DOHH2 (cell line): ENCODE measurements around the gene DPP10.

Experiments
- EZH2phosphoT487 ChIP-seq: fragments of 200-600 bp; sonication (generic); IDR thresholded peaks from 2 replicates; pipeline ENCODE4 v1.6.1; 2017; ENCODE audit warnings: borderline replicate concordance, mild to moderate bottlenecking, antibody characterized with exemption, low read length, moderate library complexity, mixed read lengths
- TF ChIP-seq, protein P1 (sequence below): fragments of 200-600 bp; sonication (generic); IDR thresholded peaks from one replicate; pipeline ENCODE4 v1.5.1; 2014; ENCODE audit warnings: antibody characterized with exemption, mild to moderate bottlenecking, low read depth, low read length; ENCODE audit not compliant: poor library complexity, severe bottlenecking

DNA sequence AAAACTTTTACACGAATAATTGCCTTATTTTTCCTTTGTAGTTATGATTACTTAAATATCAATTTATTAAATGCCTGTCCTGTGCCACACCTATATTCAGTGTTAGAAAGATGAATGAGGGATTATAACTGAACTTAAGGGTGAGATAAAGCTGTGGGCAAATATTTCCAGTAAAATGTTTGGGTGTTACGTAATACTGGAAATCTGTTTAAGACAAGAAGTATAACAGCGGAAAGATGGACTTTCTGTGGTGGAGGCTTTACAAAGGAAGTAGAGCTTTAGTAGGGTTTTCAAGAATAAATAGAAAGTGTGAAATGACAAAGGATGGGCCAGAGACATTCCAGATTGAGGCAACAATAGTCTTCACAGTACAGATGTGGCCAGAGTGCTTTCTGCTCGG, 927.0 kb downstream of the DPP10 start:
- TF ChIP-seq, protein P1, sequence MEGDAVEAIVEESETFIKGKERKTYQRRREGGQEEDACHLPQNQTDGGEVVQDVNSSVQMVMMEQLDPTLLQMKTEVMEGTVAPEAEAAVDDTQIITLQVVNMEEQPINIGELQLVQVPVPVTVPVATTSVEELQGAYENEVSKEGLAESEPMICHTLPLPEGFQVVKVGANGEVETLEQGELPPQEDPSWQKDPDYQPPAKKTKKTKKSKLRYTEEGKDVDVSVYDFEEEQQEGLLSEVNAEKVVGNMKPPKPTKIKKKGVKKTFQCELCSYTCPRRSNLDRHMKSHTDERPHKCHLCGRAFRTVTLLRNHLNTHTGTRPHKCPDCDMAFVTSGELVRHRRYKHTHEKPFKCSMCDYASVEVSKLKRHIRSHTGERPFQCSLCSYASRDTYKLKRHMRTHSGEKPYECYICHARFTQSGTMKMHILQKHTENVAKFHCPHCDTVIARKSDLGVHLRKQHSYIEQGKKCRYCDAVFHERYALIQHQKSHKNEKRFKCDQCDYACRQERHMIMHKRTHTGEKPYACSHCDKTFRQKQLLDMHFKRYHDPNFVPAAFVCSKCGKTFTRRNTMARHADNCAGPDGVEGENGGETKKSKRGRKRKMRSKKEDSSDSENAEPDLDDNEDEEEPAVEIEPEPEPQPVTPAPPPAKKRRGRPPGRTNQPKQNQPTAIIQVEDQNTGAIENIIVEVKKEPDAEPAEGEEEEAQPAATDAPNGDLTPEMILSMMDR = no peak
- no peak for TF ChIP-seq EZH2phosphoT487
